Measurements from ENCODE around the gene NOPCHAP1.

NOPCHAP1 gene

GRCh38 chr12:105020241-105020962 is 34.3 kb downstream of the NOPCHAP1 start:
- no peak for DNase-seq (ENCODE audit: low spot score)

GRCh38 chr12:105024928-105025327 is 38.8 kb downstream of the NOPCHAP1 start:
- no peak for DNase-seq (ENCODE audit: low spot score)

DNA sequence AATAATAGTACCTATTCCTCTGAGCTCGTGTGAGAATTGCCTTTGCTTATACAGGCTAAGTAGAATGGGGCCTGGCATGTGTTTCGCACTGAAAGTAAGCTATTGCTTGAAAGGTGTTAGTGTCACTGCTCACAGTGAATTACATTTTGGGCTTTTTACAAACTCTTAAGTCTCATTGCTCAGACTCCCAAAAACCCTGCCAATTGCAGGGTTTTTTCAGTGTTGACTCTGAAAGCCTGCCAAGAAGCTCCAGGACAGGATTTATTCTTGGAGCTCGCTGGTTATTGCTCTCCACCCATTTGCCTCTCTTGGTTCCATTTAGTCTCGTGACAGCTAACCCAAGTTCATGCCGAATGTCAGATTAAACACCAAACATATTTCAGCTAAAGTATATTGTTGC is 39.8 kb downstream of the NOPCHAP1 start:
- no peak for DNase-seq (ENCODE audit: low spot score)

GRCh38 chr12:105026411-105026810 is 40.3 kb downstream of the NOPCHAP1 start:
- no peak for DNase-seq (ENCODE audit: low spot score)

GRCh38 chr12:105030820-105031807 is 45.0 kb downstream of the NOPCHAP1 start:
- DNase-seq (ENCODE audit: low spot score), result no peak

DNA sequence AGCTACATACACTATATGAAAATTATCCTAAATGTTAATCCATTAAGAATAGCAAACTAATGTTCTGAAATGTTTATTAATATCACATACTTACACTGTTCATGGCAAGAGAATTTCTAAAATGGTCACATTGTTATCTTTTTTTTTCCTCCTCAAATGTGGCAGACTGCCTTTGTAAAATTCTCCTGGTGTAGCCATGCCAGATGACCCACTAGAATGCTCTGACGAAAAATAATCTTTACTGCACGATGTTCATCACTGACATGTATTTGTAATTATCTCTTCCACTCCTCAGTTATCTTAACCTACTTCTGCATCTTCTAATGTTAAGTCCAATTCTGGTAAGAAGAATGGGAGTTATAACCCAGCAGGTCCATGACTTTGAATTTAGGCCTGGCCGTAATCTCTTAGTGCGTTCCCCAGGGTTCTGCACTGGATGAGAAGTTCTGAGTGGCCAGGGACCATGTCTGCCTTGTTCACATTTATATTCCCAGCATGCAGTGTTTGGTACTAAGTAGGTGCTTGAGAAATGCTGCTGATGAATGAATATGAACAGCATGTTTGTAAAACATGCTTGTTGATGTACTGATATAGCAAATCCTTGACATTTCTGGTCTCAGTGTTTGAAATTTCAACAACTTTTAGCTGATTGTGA is 46.7 kb downstream of the NOPCHAP1 start:
- no peak for DNase-seq (ENCODE audit: low spot score)

DNA sequence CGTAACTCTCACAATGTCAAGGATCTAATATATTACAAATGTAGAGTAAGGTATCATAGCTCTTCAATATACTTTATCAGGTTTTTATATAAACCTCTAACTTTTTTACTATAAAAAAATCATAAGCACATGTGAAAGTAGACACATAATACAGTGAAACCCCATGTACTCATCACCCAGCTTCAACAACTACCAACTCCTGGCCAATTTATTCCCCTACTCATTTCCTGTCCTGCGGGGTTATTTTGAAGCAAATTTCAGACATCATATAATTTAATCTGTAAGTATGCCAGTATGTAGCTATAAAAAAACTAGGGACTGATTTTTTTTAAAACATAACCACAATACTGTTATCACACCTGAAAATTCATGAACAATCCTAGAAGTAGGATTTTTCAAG is 47.7 kb downstream of the NOPCHAP1 start:
- no peak for DNase-seq (ENCODE audit: low spot score)
